IgD-negative memory B cell (primary cell): Measurements from ENCODE around the gene PER3. TPM values are rescaled to one million over a fixed set of nuclear protein-coding genes. Genes with fewer than 3 reads are reported as not detected.

Experiments used
- H3K27ac Mint-ChIP-seq, 3 donors: one replicate each; pipeline ENCODE4 v1.8.0; 2020 to 2022; ENCODE audit warnings: mild to moderate bottlenecking in 3 of 3, mixed read lengths in 3 of 3, moderate library complexity in 1 of 3
- H3K27me3 Mint-ChIP-seq: one replicate; pipeline ENCODE4 v1.8.0; 2021; ENCODE audit warnings: mixed read lengths
- H3K36me3 Mint-ChIP-seq: one replicate; pipeline ENCODE4 v1.8.0; 2020; ENCODE audit warnings: mild to moderate bottlenecking, mixed read lengths
- H3K4me1 Mint-ChIP-seq, 3 donors: one replicate each; pipeline ENCODE4 v1.8.0; 2020 to 2022; ENCODE audit warnings: mixed read lengths in 3 of 3, mild to moderate bottlenecking in 1 of 3
- H3K4me3 Mint-ChIP-seq, 4 donors: one replicate each; pipeline ENCODE4 v1.8.0; 2020 to 2022; ENCODE audit warnings: mild to moderate bottlenecking in 4 of 4, mixed read lengths in 4 of 4, moderate library complexity in 3 of 4
- H3K9me3 Mint-ChIP-seq, 3 donors: one replicate each; pipeline ENCODE4 v1.8.0; 2020 to 2021; ENCODE audit warnings: mixed read lengths in 3 of 3, mild to moderate bottlenecking in 1 of 3
- polyA plus RNA-seq: library from polyadenylated mRNA; unstranded; fragments of 300-500 nt; fragmentation: Illumina TruSeq; gene quantifications from one replicate; pipeline ENCODE4 v1.2.3, GENCODE V29; 2021

The PER3 gene
- polyA plus RNA-seq, 1 donor from 2014 or later = 1.4 TPM

- H3K36me3 Mint-ChIP-seq = no peaks in the 10 kb centered on the region
- H3K27me3 Mint-ChIP-seq = peaks cover 9% of the 10 kb centered on the region
- H3K4me1 Mint-ChIP-seq = no peaks in the 10 kb centered on the region
- H3K9me3 Mint-ChIP-seq = no peaks in the 10 kb centered on the region
- H3K27ac Mint-ChIP-seq = no peak overlapping the region
- H3K4me3 Mint-ChIP-seq = no peak overlapping the region
Measured at GRCh38 chr1:7862211-7863060, 78.3 kb downstream of the PER3 start.

- no peaks in the 10 kb centered on the region for H3K36me3 Mint-ChIP-seq
- peaks cover 9% of the 10 kb centered on the region for H3K27me3 Mint-ChIP-seq
- H3K27ac Mint-ChIP-seq = no peak overlapping the region
- H3K4me3 Mint-ChIP-seq = no peak overlapping the region
- no peaks in the 10 kb centered on the region for H3K9me3 Mint-ChIP-seq
- H3K4me1 Mint-ChIP-seq = no peaks in the 10 kb centered on the region
Measured at GRCh38 chr1:7863756-7864328, 79.8 kb downstream of the PER3 start.

- H3K36me3 Mint-ChIP-seq = no peaks in the 10 kb centered on the region
- no peak overlapping the region for H3K27ac Mint-ChIP-seq
- no peaks in the 10 kb centered on the region for H3K9me3 Mint-ChIP-seq
- H3K4me3 Mint-ChIP-seq = no peak overlapping the region
- peaks cover 9% of the 10 kb centered on the region for H3K27me3 Mint-ChIP-seq
- H3K4me1 Mint-ChIP-seq = no peaks in the 10 kb centered on the region
Measured at GRCh38 chr1:7865978-7866377, 81.9 kb downstream of the PER3 start.

- H3K4me3 Mint-ChIP-seq = no peak overlapping the region
Measured at GRCh38 chr1:7868070-7868780, 84.1 kb downstream of the PER3 start.

GRCh38 chr1:7869136-7869920 lies 85.2 kb downstream of the PER3 start:
- H3K9me3 Mint-ChIP-seq = no peaks in the 10 kb centered on the region
- no peaks in the 10 kb centered on the region for H3K4me1 Mint-ChIP-seq
- no peak overlapping the region for H3K4me3 Mint-ChIP-seq
- peaks cover 9% of the 10 kb centered on the region for H3K27me3 Mint-ChIP-seq
- no peak overlapping the region for H3K27ac Mint-ChIP-seq
- H3K36me3 Mint-ChIP-seq = peaks cover 2% of the 10 kb centered on the region

More at GRCh38 chr1:7868070-7868780, 84.1 kb downstream of the PER3 start:
- peaks cover 9% of the 10 kb centered on the region for H3K27me3 Mint-ChIP-seq
- H3K27ac Mint-ChIP-seq = no peak overlapping the region
- peaks cover under 1% of the 10 kb centered on the region for H3K36me3 Mint-ChIP-seq
- no peaks in the 10 kb centered on the region for H3K9me3 Mint-ChIP-seq
- H3K4me1 Mint-ChIP-seq = no peaks in the 10 kb centered on the region

- Mint-ChIP-seq H3K27ac (no peak overlapping the region), H3K36me3 (peaks cover 2% of the 10 kb centered on the region), H3K27me3 (peaks cover 12% of the 10 kb centered on the region), H3K4me3 (no peak overlapping the region), H3K9me3 (no peaks in the 10 kb centered on the region), H3K4me1 (no peaks in the 10 kb centered on the region)
Measured at GRCh38 chr1:7871136-7871535, 87.0 kb downstream of the PER3 start.

GRCh38 chr1:7873801-7874795 lies 90.0 kb downstream of the PER3 start:
- Mint-ChIP-seq H3K27ac (no peak overlapping the region), H3K4me3 (no peak overlapping the region), H3K27me3 (peaks cover 10% of the 10 kb centered on the region), H3K4me1 (no peaks in the 10 kb centered on the region), H3K36me3 (peaks cover 4% of the 10 kb centered on the region), H3K9me3 (peaks cover 5 to 16% (median 14%) of the 10 kb centered on the region in 3 donors)

GRCh38 chr1:7878027-7878426 lies 93.9 kb downstream of the PER3 start:
- Mint-ChIP-seq H3K4me3 (no peak overlapping the region), H3K36me3 (peaks cover 4% of the 10 kb centered on the region), H3K27me3 (peaks cover 10% of the 10 kb centered on the region), H3K27ac (no peak overlapping the region), H3K9me3 (peaks cover 5 to 16% (median 14%) of the 10 kb centered on the region in 3 donors), H3K4me1 (no peaks in the 10 kb centered on the region)

- H3K9me3 Mint-ChIP-seq = peaks cover 5 to 16% (median 14%) of the 10 kb centered on the region in 3 donors
- H3K27me3 Mint-ChIP-seq = peaks cover 10% of the 10 kb centered on the region
- H3K4me3 Mint-ChIP-seq = no peak overlapping the region
- H3K27ac Mint-ChIP-seq = no peak overlapping the region
- no peaks in the 10 kb centered on the region for H3K4me1 Mint-ChIP-seq
- peaks cover 1% of the 10 kb centered on the region for H3K36me3 Mint-ChIP-seq
Measured at GRCh38 chr1:7879228-7879627, 95.1 kb downstream of the PER3 start.

GRCh38 chr1:7884757-7885156 lies 100.7 kb downstream of the PER3 start:
- Mint-ChIP-seq H3K4me3 (no peak overlapping the region), H3K27me3 (peaks cover 19% of the 10 kb centered on the region), H3K36me3 (peaks cover 4% of the 10 kb centered on the region), H3K27ac (no peak overlapping the region), H3K9me3 (peaks cover 0 to 2% (median 2%) of the 10 kb centered on the region in 3 donors), H3K4me1 (peaks cover 0 to 1% (median 0%) of the 10 kb centered on the region in 3 donors)

- H3K4me1 Mint-ChIP-seq = peaks cover 0 to 1% (median 0%) of the 10 kb centered on the region in 3 donors
- peaks cover 4% of the 10 kb centered on the region for H3K36me3 Mint-ChIP-seq
- H3K27ac Mint-ChIP-seq = no peak overlapping the region
- H3K4me3 Mint-ChIP-seq = no peak overlapping the region
- H3K9me3 Mint-ChIP-seq = peaks cover under 1 to 6% (median 2%) of the 10 kb centered on the region in 3 donors
- H3K27me3 Mint-ChIP-seq = peaks cover 19% of the 10 kb centered on the region
Measured at GRCh38 chr1:7885513-7886404, 101.7 kb downstream of the PER3 start.

- no peak overlapping the region for H3K27ac Mint-ChIP-seq
- no peak overlapping the region for H3K4me3 Mint-ChIP-seq
- peaks cover 2 to 6% (median 4%) of the 10 kb centered on the region in 3 donors for H3K9me3 Mint-ChIP-seq
- H3K4me1 Mint-ChIP-seq = peaks cover 0 to 1% (median 0%) of the 10 kb centered on the region in 3 donors
- H3K27me3 Mint-ChIP-seq = peaks cover 19% of the 10 kb centered on the region
- peaks cover 4% of the 10 kb centered on the region for H3K36me3 Mint-ChIP-seq
Measured at GRCh38 chr1:7886405-7886745, 102.3 kb downstream of the PER3 start.
